ENCODE measurements around the gene EARS2. TPM values are rescaled to one million over a fixed set of nuclear protein-coding genes. Genes with fewer than 3 reads are reported as not detected.

Gene EARS2
- total and polyA plus RNA-seq, 2 of the 4 experiments (the other 2 are of a cell fraction) = 28.1 to 37.8 TPM

GRCh38 chr16:23552161-23552560 lies 5.0 kb downstream of the EARS2 start:
- Histone ChIP-seq H4K8ac (ENCODE audit: low read depth in 2 of 2, low read length in 2 of 2) (no peak overlapping the region), H2BK5ac (ENCODE audit: low read depth, low read length, poor library complexity, severe bottlenecking) (no peak overlapping the region), H3K36me3 (ENCODE audit: control insufficient read depth, insufficient read depth, low read length) (peaks cover 38% of the 10 kb centered on the region), H2BK15ac (ENCODE audit: low read depth, low read length) (no peak overlapping the region), H3K27ac (ENCODE audit: insufficient read depth, low read length) (no peak overlapping the region), H3K4ac (ENCODE audit: low read depth, low read length) (no peak overlapping the region), H2AK5ac (ENCODE audit: low read depth, low read length) (no peak overlapping the region), H3K79me1 (ENCODE audit: low read depth in 1 of 2, low read length in 2 of 2) (peaks cover 9 to 30% of the 10 kb centered on the region in 2 experiments; a peak in 3 of 4 replicates), H3K23ac (ENCODE audit: low read depth, low read length) (no peak overlapping the region), H2AK9ac (replicated peaks; ENCODE audit: low read depth, low read length, poor library complexity) (no peak overlapping the region), H2AFZ (replicated peaks; ENCODE audit: low read length, poor library complexity) (no peak overlapping the region), H4K5ac (ENCODE audit: low read depth, low read length) (no peak overlapping the region), H3K27me3 (ENCODE audit: control insufficient read depth, insufficient read depth, low read length) (no peaks in the 10 kb centered on the region), H3K4me2 (ENCODE audit: low read depth, low read length) (no peak overlapping the region), H2BK20ac (ENCODE audit: low read depth, low read length) (no peak overlapping the region), H3K56ac (ENCODE audit: extremely low read depth, insufficient read depth, low read length) (no peak overlapping the region), H3K14ac (replicated peaks; ENCODE audit: low read depth, low read length) (no peak overlapping the region), H3K9me1 (ENCODE audit: insufficient read depth, low read length) (no peaks in the 10 kb centered on the region; the same call in none of the 2 replicates), H2BK120ac (ENCODE audit: low read depth, low read length) (no peak overlapping the region), H3K9ac (ENCODE audit: low read depth, low read length) (no peak overlapping the region), H3K18ac (ENCODE audit: low read depth, low read length) (no peak overlapping the region), H3K9me3 (ENCODE audit: control insufficient read depth, insufficient read depth, low read length) (no peaks in the 10 kb centered on the region), H3K4me3 (ENCODE audit: insufficient read depth, low read depth, low read length) (no peak overlapping the region), H3K4me1 (ENCODE audit: control insufficient read depth, insufficient read depth, low read length) (no peaks in the 10 kb centered on the region), H4K20me1 (ENCODE audit: insufficient read depth, low read length) (no peaks in the 10 kb centered on the region), H4K91ac (ENCODE audit: insufficient read depth, low read depth, low read length) (no peak overlapping the region)
- CTCF ChIA-PET = interaction anchor here (0.6 kb wide), 1 partner anchor 14 kb away, joined by 4 read pairs; no protein-coding TSS in a partner anchor
- WGBS, 2 experiments (ENCODE audit: extremely low coverage in 2 of 2, insufficient read length in 1 of 2) = 89% methylated on average over 3 of the region's 6 CpGs; no CpG with 5 or more reads in 1 of the 2 experiments
- dilution Hi-C loops (cut with HindIII; ENCODE audit: low sequenced_read_pairs, unreplicated experiment) = no loop called here
- in situ Hi-C loops (cut with MboI; ENCODE audit: low sequenced_read_pairs) = no loop called here
- no TSS peak for BruUV-seq (replicated peaks)
- TF ChIP-seq CEBPB (IDR thresholded peaks at IDR 0.05; ENCODE audit: low read depth, low read length) (no peak), RAD21 (IDR thresholded peaks at IDR 0.05; ENCODE audit: low read length) (no peak), NFE2L2 (IDR thresholded peaks at IDR 0.05; ENCODE audit: low read depth, low read length) (no peak), CTCF (conservative IDR thresholded peaks at IDR 0.05; ENCODE audit: low read depth, low read length) (no peak), MAFK (IDR thresholded peaks at IDR 0.05; ENCODE audit: low read depth, low read length) (no peak), CHD1 (IDR thresholded peaks at IDR 0.05; ENCODE audit: low read depth, low read length) (no peak)
- POLR2A ChIA-PET (ENCODE audit: unreplicated experiment) = no interaction called here
- DNase-seq (no peak), ATAC-seq (ENCODE audit: low read depth) (no peak)
- intact Hi-C loops (cut with micrococcal nuclease) = no loop called here
